ENCODE data around the gene ARL15.

Gene ARL15

GRCh38 chr5:53895091-53895683 is 415.2 kb downstream of the ARL15 start:
- no peak overlapping the region for H3K4me2 ChIP-seq (ENCODE audit: low read length)
- TF ChIP-seq EZH2phosphoT487 (IDR thresholded peaks at IDR 0.05; ENCODE audit: low read depth) = no peak
- TF ChIP-seq CTCF (IDR thresholded peaks at IDR 0.05; ENCODE audit: low read depth, low read length) = no peak
- no peak overlapping the region for H3K27ac ChIP-seq (ENCODE audit: low read length)
- no peak overlapping the region for H3K4me3 ChIP-seq (ENCODE audit: low read length)
- H3K79me2 ChIP-seq (ENCODE audit: low read length) = no peaks in the 10 kb centered on the region
- H2AFZ ChIP-seq (ENCODE audit: low read depth, low read length) = no peak overlapping the region
- no peaks in the 10 kb centered on the region for H3K36me3 ChIP-seq (replicated peaks; ENCODE audit: low read depth, low read length)
- no peak overlapping the region for H3K9ac ChIP-seq (ENCODE audit: low read length)
- no peaks in the 10 kb centered on the region for H3K27me3 ChIP-seq (ENCODE audit: low read depth, low read length)
- no peaks in the 10 kb centered on the region for H3K4me1 ChIP-seq (ENCODE audit: low read length)
- no peaks in the 10 kb centered on the region for H4K20me1 ChIP-seq (ENCODE audit: insufficient read depth, low read length)
- no peaks in the 10 kb centered on the region for H3K9me3 ChIP-seq (ENCODE audit: insufficient read depth, low read length)

- no peak for TF ChIP-seq EZH2phosphoT487 (IDR thresholded peaks at IDR 0.05; ENCODE audit: low read depth)
- no peak for TF ChIP-seq CTCF (IDR thresholded peaks at IDR 0.05; ENCODE audit: low read depth, low read length)
- Histone ChIP-seq H3K27ac (ENCODE audit: low read length) (no peak overlapping the region), H3K9ac (ENCODE audit: low read length) (no peak overlapping the region), H3K9me3 (ENCODE audit: insufficient read depth, low read length) (no peaks in the 10 kb centered on the region), H3K4me2 (ENCODE audit: low read length) (no peak overlapping the region), H2AFZ (ENCODE audit: low read depth, low read length) (no peak overlapping the region), H3K27me3 (ENCODE audit: low read depth, low read length) (no peaks in the 10 kb centered on the region), H3K79me2 (ENCODE audit: low read length) (no peaks in the 10 kb centered on the region), H4K20me1 (ENCODE audit: insufficient read depth, low read length) (no peaks in the 10 kb centered on the region), H3K36me3 (replicated peaks; ENCODE audit: low read depth, low read length) (no peaks in the 10 kb centered on the region), H3K4me3 (ENCODE audit: low read length) (no peak overlapping the region), H3K4me1 (ENCODE audit: low read length) (no peaks in the 10 kb centered on the region)
Observed at GRCh38 chr5:53893626-53894025, 416.7 kb downstream of the ARL15 start.

- Histone ChIP-seq H2AFZ (ENCODE audit: low read depth, low read length) (no peak overlapping the region), H3K27me3 (ENCODE audit: low read depth, low read length) (no peaks in the 10 kb centered on the region), H3K9me3 (ENCODE audit: insufficient read depth, low read length) (no peaks in the 10 kb centered on the region), H3K9ac (ENCODE audit: low read length) (no peak overlapping the region), H3K4me2 (ENCODE audit: low read length) (no peak overlapping the region), H3K4me3 (ENCODE audit: low read length) (no peak overlapping the region), H3K79me2 (ENCODE audit: low read length) (no peaks in the 10 kb centered on the region), H3K27ac (ENCODE audit: low read length) (no peak overlapping the region), H3K4me1 (ENCODE audit: low read length) (no peaks in the 10 kb centered on the region), H3K36me3 (replicated peaks; ENCODE audit: low read depth, low read length) (no peaks in the 10 kb centered on the region), H4K20me1 (ENCODE audit: insufficient read depth, low read length) (no peaks in the 10 kb centered on the region)
- no peak for TF ChIP-seq CTCF (IDR thresholded peaks at IDR 0.05; ENCODE audit: low read depth, low read length)
- no peak for TF ChIP-seq EZH2phosphoT487 (IDR thresholded peaks at IDR 0.05; ENCODE audit: low read depth)
Observed at GRCh38 chr5:53892224-53892623, 418.1 kb downstream of the ARL15 start.

GRCh38 chr5:53891159-53891558 is 419.2 kb downstream of the ARL15 start:
- H3K4me2 ChIP-seq (ENCODE audit: low read length) = no peak overlapping the region
- no peak overlapping the region for H2AFZ ChIP-seq (ENCODE audit: low read depth, low read length)
- no peak overlapping the region for H3K9ac ChIP-seq (ENCODE audit: low read length)
- no peaks in the 10 kb centered on the region for H3K27me3 ChIP-seq (ENCODE audit: low read depth, low read length)
- H4K20me1 ChIP-seq (ENCODE audit: insufficient read depth, low read length) = no peaks in the 10 kb centered on the region
- no peak overlapping the region for H3K4me3 ChIP-seq (ENCODE audit: low read length)
- H3K27ac ChIP-seq (ENCODE audit: low read length) = no peak overlapping the region
- TF ChIP-seq EZH2phosphoT487 (IDR thresholded peaks at IDR 0.05; ENCODE audit: low read depth) = no peak
- TF ChIP-seq CTCF (IDR thresholded peaks at IDR 0.05; ENCODE audit: low read depth, low read length) = no peak
- no peaks in the 10 kb centered on the region for H3K9me3 ChIP-seq (ENCODE audit: insufficient read depth, low read length)
- H3K79me2 ChIP-seq (ENCODE audit: low read length) = no peaks in the 10 kb centered on the region
- no peaks in the 10 kb centered on the region for H3K4me1 ChIP-seq (ENCODE audit: low read length)
- no peaks in the 10 kb centered on the region for H3K36me3 ChIP-seq (replicated peaks; ENCODE audit: low read depth, low read length)

All from OCI-LY3 (cell line).